ENCODE data around the gene DCLK2.

DCLK2 gene

DNA sequence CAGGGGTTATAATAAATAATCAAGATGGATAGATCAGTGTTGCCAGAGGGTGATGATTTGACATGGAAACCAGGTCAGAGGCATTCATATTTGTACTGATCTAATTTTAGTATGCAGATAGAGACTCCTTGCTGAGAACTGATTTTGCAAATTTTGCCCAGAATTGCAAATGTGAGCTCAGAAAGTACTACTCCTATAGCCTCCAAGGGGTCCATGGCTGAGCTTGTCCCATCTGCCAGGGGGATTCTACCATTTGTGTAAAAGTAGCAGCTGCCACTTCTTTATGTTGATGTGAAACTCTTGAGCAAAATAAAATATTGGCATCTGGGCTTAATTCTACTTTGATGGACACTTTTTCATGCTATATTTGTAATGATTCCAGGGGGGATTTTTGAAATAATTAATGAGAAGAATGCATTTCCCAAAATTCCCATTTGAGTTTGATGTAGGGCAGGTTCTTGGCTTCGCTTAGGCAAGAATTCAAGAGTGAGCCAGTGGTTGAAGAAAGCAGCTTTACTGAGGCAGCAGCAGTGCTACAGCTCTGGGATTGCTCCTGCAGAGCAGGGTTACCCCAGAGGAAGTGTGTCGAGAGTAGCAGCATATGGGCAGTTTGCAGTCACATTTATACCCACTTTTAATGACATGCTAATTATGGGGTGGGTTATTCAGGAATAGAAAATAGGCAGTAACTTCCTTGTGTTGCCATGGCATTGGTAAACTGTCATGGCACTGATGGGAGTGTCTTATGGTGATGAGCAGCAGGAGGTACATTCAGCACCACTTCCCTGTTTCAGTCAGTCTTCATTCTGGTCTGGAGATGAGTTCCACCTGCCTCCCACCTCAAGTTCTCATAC is 38.7 kb upstream of the DCLK2 start:
- TF ChIP-seq, protein P1, sequence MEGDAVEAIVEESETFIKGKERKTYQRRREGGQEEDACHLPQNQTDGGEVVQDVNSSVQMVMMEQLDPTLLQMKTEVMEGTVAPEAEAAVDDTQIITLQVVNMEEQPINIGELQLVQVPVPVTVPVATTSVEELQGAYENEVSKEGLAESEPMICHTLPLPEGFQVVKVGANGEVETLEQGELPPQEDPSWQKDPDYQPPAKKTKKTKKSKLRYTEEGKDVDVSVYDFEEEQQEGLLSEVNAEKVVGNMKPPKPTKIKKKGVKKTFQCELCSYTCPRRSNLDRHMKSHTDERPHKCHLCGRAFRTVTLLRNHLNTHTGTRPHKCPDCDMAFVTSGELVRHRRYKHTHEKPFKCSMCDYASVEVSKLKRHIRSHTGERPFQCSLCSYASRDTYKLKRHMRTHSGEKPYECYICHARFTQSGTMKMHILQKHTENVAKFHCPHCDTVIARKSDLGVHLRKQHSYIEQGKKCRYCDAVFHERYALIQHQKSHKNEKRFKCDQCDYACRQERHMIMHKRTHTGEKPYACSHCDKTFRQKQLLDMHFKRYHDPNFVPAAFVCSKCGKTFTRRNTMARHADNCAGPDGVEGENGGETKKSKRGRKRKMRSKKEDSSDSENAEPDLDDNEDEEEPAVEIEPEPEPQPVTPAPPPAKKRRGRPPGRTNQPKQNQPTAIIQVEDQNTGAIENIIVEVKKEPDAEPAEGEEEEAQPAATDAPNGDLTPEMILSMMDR (conservative IDR thresholded peaks at IDR 0.05; ENCODE audit: low read depth, low read length): no peak
- no peak overlapping the region for H3K4me3 ChIP-seq (ENCODE audit: low read depth, low read length)
- no peak for DNase-seq (ENCODE audit: low read depth)

DNA sequence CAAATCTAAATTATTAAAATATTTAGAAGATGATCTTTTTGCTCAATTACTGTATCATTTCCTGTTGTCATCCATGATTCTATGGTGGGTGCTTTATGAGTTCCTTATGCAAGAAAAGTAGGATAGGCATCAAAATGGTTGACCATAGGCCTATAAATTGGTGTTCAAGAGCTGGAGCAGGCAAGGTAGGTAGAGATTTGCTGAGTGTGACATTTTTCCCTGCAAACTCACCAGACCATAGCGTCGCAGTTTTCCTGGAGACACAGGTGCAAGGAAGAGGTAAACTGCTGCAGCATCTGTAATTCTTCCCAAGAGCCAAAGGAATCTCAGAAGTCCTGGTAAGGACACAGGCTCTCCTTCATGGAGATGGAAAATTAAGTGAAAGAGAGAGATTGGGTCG is 33.7 kb upstream of the DCLK2 start:
- no peak for DNase-seq (ENCODE audit: low read depth)
- TF ChIP-seq, protein P1 (conservative IDR thresholded peaks at IDR 0.05; ENCODE audit: low read depth, low read length): no peak
- H3K4me3 ChIP-seq (ENCODE audit: low read depth, low read length): no peak overlapping the region

DNA sequence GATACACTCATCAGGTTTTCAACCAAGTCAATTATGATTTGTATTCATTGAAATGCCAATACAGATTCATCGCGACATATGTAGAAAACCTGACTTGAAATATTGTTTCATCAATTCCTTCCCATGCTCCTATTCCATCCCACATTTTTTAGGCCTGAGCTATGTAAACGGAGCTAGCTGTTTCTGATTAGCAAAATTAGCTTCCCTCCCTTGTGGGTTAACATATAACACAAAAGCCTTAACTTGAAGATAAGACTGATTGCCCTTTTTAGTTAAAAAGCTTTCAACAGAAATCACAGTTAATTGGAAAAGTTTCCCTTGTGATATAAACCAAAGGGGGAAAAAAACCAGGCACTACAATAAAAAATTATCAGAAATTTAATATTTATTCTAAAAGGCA is 32.8 kb upstream of the DCLK2 start:
- TF ChIP-seq, protein P1 (conservative IDR thresholded peaks at IDR 0.05; ENCODE audit: low read depth, low read length): no peak
- H3K4me3 ChIP-seq (ENCODE audit: low read depth, low read length): no peak overlapping the region
- DNase-seq (ENCODE audit: low read depth): no peak

DNA sequence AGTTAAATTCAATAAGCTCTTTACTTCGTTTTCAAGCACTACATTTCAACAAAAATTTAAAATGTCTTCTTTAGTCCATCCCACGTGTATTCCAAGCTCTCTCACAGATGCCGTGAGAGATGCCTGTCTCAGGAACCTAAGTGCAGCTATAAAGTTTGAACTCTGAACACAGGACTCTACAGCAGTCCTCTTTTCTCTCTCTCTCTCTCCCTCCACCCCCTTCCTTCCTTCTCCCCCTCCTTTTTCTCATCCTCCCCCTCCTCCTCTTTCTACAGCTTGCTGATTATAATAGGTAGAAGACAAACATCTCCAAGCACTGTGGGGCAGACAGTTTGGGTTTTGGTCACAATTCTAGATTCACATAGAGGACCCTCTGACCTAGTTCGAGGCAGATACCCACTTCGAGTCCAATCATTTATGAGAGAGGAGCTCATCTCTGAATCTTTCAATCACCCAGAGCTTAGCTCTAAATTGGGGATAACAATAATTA is 31.5 kb upstream of the DCLK2 start:
- no peak for DNase-seq (ENCODE audit: low read depth)
- no peak overlapping the region for H3K4me3 ChIP-seq (ENCODE audit: low read depth, low read length)
- TF ChIP-seq, protein P1 (conservative IDR thresholded peaks at IDR 0.05; ENCODE audit: low read depth, low read length): no peak

DNA sequence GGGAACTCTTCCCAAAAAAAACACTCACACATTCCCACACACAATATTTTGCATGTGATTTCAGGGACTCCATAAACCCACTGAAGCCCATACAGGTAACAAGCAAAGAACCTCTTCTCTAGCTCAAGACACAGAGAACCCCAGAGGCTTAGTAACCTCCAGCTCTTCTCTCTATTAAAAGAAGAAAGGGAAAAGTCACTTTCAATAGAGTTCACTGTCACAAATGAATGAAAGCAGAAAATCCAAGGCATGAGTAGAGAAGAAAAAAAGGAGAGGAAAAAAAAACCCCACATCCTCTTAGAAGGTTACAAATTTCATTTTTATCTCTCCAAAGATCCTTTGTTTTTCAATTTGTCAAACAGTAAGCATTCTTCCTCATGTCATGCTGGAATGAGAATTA is 30.7 kb upstream of the DCLK2 start:
- no peak overlapping the region for H3K4me3 ChIP-seq (ENCODE audit: low read depth, low read length)
- DNase-seq (ENCODE audit: low read depth): no peak
- TF ChIP-seq, protein P1 (conservative IDR thresholded peaks at IDR 0.05; ENCODE audit: low read depth, low read length): no peak

DNA sequence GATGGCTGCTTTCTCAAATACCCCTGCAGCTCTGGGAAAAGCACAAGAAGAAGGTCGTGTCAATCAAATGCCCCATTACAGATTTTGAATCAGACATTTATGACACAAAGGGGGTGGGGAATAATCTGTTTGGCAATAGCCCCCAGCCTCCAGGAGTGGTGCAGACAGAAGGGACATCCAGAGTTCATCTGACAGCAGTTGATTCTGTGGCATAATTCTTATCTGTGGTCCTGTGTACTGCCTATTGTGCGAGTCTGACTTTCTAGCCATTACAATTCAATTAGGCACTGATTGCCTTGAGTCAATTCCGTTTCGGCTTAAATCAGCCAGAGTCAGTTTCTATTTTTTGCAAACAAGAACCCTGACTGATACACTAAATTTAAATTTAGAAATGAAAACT is 28.6 kb upstream of the DCLK2 start:
- TF ChIP-seq, protein P1 (conservative IDR thresholded peaks at IDR 0.05; ENCODE audit: low read depth, low read length): no peak
- no peak for DNase-seq (ENCODE audit: low read depth)
- H3K4me3 ChIP-seq (ENCODE audit: low read depth, low read length): no peak overlapping the region

DNA sequence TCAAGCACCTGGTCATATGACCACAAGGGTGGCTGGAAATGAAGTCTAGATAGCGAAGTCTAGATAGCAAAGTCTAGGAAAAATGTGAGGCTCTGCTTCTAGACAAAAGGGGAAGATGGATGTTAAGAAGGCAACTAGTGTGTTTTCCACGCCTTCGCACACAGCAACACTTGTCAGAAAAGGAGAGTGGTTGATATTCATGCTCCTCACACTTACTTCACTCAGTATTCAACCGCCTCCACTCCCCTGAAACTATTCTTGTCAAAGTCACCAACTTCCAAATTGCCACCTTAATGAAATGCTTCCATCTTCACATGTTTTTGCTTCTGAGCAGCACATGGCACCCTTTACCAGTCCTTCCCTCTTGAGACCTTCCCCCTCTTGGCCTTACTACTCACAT is 27.7 kb upstream of the DCLK2 start:
- DNase-seq (ENCODE audit: low read depth): no peak
- TF ChIP-seq, protein P1 (conservative IDR thresholded peaks at IDR 0.05; ENCODE audit: low read depth, low read length): no peak
- no peak overlapping the region for H3K4me3 ChIP-seq (ENCODE audit: low read depth, low read length)
